Measurements from ENCODE around the gene PARP16. TPM values are rescaled to one million over a fixed set of nuclear protein-coding genes. Genes with fewer than 3 reads are reported as not detected.
A peak's percentile ranks its signal among the peaks of the same experiment; 100 is the strongest.

PARP16 gene
- total RNA-seq, 1 donor from 2014 or later: 8.7 TPM

GRCh38 chr15:65285291-65286068 is 1.2 kb downstream of the PARP16 start:
- Mint-ChIP-seq H3K27me3 (ENCODE audit: low read depth) (no peaks in the 10 kb centered on the region), H3K36me3 (ENCODE audit: low read depth) (peaks cover 4% of the 10 kb centered on the region), H3K27ac (ENCODE audit: unreplicated experiment) (peak overlapping the region; percentile 51), H3K4me3 (ENCODE audit: unreplicated experiment) (peak overlapping the region; percentile 80), H3K9me3 (ENCODE audit: low read depth) (no peaks in the 10 kb centered on the region), H3K4me1 (ENCODE audit: low read depth) (peaks cover 15% of the 10 kb centered on the region)
- TF ChIP-seq CTCF (IDR thresholded peaks at IDR 0.05): no peak
- no peak for DNase-seq (ENCODE audit: low spot score)

- no peak overlapping the region for H3K4me3 Mint-ChIP-seq (ENCODE audit: unreplicated experiment)
- TF ChIP-seq CTCF (IDR thresholded peaks at IDR 0.05): no peak
- peaks cover 6% of the 10 kb centered on the region for H3K36me3 Mint-ChIP-seq (ENCODE audit: low read depth)
- no peaks in the 10 kb centered on the region for H3K9me3 Mint-ChIP-seq (ENCODE audit: low read depth)
- H3K4me1 Mint-ChIP-seq (ENCODE audit: low read depth): no peaks in the 10 kb centered on the region
- no peak for DNase-seq (ENCODE audit: low spot score)
- no peaks in the 10 kb centered on the region for H3K27me3 Mint-ChIP-seq (ENCODE audit: low read depth)
- H3K27ac Mint-ChIP-seq (ENCODE audit: unreplicated experiment): no peak overlapping the region
Measured at GRCh38 chr15:65278480-65278879, 8.2 kb downstream of the PARP16 start.

- no peak for TF ChIP-seq CTCF (IDR thresholded peaks at IDR 0.05)
- Mint-ChIP-seq H3K27me3 (ENCODE audit: low read depth) (no peaks in the 10 kb centered on the region), H3K27ac (ENCODE audit: unreplicated experiment) (no peak overlapping the region), H3K4me1 (ENCODE audit: low read depth) (no peaks in the 10 kb centered on the region), H3K36me3 (ENCODE audit: low read depth) (peaks cover 1% of the 10 kb centered on the region), H3K4me3 (ENCODE audit: unreplicated experiment) (no peak overlapping the region), H3K9me3 (ENCODE audit: low read depth) (no peaks in the 10 kb centered on the region)
- DNase-seq (ENCODE audit: low spot score): no peak
Measured at GRCh38 chr15:65277015-65277414, 9.7 kb downstream of the PARP16 start.

DNA sequence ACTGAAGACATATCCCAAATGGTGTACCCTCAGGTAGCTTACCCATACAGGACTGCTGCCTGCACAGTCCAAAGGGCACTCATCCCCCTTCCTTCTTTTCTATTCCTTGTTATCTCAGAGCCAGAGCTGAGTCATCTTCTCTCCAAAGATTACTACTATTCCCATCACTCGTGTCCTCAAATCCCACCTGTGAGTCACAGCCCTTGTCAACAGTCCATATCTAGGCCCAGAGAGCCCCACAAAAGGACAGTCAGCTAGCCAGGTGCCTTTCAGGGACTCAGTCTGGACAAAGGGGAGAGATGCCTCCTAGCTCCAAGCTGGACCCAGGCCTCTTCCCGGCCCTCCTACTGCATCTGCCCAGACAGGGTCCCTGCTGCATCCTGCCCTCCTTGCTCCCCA is 11.0 kb downstream of the PARP16 start:
- no peaks in the 10 kb centered on the region for H3K9me3 Mint-ChIP-seq (ENCODE audit: low read depth)
- no peaks in the 10 kb centered on the region for H3K27me3 Mint-ChIP-seq (ENCODE audit: low read depth)
- no peak overlapping the region for H3K4me3 Mint-ChIP-seq (ENCODE audit: unreplicated experiment)
- no peak for TF ChIP-seq CTCF (IDR thresholded peaks at IDR 0.05)
- no peak for DNase-seq (ENCODE audit: low spot score)
- H3K36me3 Mint-ChIP-seq (ENCODE audit: low read depth): peaks cover 1% of the 10 kb centered on the region
- H3K27ac Mint-ChIP-seq (ENCODE audit: unreplicated experiment): no peak overlapping the region
- H3K4me1 Mint-ChIP-seq (ENCODE audit: low read depth): peaks cover 2% of the 10 kb centered on the region

- no peak overlapping the region for H3K4me3 Mint-ChIP-seq (ENCODE audit: unreplicated experiment)
- H3K27me3 Mint-ChIP-seq (ENCODE audit: low read depth): no peaks in the 10 kb centered on the region
- DNase-seq (ENCODE audit: low spot score): no peak
- no peaks in the 10 kb centered on the region for H3K9me3 Mint-ChIP-seq (ENCODE audit: low read depth)
- H3K4me1 Mint-ChIP-seq (ENCODE audit: low read depth): peaks cover 2% of the 10 kb centered on the region
- no peak for TF ChIP-seq CTCF (IDR thresholded peaks at IDR 0.05)
- H3K27ac Mint-ChIP-seq (ENCODE audit: unreplicated experiment): no peak overlapping the region
- peaks cover 1% of the 10 kb centered on the region for H3K36me3 Mint-ChIP-seq (ENCODE audit: low read depth)
Measured at GRCh38 chr15:65275104-65275727, 11.5 kb downstream of the PARP16 start.
